Measurements from ENCODE around the gene CFAP161. TPM values are rescaled to one million over a fixed set of nuclear protein-coding genes. Genes with fewer than 3 reads are reported as not detected.
"Not testable (repeated sequence)": the region's sequence is repeated elsewhere in the genome, so short reads cannot be mapped to it uniquely, and the experiment has no call there.

Gene CFAP161
- total RNA-seq, 1 donor from 2014 or later: 1.4 TPM

DNA sequence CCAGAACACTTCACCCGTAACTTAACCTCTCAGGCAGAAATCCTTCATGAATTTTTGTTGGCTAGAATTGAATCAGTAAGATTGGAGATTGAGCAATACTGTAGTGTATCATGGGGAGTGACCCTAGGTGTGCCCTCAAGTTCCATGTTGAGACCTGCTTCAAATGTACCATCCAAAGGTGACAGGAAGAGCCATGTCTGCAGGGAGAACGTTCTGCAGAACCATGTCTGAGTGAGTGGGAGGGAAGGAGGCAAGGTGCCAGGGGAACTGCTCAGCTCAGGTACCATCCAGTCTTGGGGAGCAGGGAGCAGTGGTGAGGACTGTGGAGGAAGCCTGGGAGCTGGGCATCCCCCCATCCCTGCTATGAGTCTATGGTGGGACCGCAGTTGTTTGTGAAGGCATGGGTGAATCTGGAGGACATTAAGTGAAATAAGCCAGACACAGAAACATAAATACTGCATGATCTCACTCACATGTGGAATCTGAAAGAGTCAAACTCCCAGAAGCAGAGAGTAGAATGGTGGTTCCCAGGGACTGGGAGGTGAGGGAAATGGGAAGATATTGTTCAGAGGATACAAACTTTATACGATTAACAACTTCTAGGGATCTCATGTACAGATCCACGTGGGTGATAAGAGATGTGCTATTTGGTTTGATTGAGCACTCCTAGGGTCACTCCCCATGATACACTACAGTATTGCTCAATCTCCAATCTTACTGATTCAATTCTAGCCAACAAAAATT lies 23.3 kb downstream of the CFAP161 start:
- no peak for DNase-seq (ENCODE audit: extremely low read depth, low read depth, low spot score)

DNA sequence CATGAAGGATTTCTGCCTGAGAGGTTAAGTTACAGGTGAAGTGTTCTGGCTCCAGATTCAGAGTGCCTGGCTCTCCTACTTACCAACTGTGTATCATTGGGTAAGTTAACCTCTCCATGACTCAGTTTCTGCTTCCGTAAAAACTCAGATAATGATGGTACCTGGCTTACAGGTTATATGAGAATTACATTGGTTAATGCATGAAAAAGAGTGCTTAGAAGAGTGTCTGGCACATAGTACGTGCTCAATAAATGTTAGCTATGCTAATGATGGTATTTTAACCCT lies 23.8 kb downstream of the CFAP161 start:
- DNase-seq (ENCODE audit: extremely low read depth, low read depth, low spot score): no peak

DNA sequence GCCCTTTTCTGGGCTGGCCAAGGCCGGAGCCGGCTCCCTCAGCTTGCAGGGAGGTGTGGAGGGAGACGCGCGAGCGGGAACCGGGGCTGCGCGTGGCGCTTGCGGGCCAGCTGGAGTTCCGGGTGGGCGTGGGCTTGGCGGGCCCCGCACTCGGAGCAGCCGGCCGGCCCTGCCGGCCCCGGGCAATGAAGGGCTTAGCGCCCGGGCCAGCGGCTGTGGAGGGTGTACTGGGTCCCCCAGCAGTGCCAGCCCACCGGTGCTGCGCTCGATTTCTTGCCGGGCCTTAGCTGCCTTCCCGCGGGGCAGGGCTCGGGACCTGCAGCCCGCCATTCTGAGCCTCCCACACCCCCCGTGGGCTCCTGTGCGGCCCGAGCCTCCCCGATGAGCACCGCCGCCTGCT lies 24.5 kb downstream of the CFAP161 start:
- DNase-seq (ENCODE audit: extremely low read depth, low read depth, low spot score): not testable (repeated sequence)

DNA sequence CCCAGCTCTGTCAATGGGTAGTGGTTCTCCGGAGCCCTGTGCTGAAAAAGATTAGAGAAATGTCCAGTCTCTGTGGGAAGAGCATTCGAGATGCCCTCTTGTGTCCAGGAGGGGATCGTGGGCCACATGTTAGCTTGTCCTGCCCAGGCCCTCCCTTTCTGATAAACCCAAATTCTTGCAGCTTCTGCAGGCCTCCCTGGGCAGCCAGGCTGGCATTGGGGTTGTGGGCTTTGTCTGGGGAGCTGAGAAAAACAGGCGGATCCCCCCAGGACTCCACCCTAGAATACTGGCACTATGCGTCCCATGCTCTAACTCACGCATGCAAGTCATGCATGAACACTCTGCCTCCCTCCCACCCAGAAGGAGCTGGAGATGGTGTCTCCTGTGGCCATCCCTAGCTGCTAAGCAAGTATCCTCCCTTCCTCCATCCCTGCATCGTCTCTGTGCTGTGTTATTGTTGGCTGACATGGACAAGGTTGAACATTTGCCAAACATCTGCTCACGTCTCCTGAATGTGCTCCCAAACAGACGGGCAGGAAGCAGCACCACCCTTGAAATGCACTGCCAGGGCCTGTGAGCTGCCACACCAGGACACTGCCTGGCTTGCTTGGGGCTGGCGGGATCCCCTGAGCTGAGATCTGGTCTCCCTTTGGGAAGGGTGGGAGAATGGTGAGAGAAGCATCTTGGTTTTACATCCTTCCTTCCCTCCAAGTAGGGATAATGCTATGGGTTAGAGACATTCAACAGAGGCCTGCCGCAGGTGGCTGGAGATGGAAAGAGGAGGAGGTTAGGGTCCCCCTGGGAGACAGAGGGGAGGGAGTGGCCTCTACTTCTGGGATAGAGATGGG lies 26.5 kb downstream of the CFAP161 start:
- DNase-seq (ENCODE audit: extremely low read depth, low read depth, low spot score): no peak

DNA sequence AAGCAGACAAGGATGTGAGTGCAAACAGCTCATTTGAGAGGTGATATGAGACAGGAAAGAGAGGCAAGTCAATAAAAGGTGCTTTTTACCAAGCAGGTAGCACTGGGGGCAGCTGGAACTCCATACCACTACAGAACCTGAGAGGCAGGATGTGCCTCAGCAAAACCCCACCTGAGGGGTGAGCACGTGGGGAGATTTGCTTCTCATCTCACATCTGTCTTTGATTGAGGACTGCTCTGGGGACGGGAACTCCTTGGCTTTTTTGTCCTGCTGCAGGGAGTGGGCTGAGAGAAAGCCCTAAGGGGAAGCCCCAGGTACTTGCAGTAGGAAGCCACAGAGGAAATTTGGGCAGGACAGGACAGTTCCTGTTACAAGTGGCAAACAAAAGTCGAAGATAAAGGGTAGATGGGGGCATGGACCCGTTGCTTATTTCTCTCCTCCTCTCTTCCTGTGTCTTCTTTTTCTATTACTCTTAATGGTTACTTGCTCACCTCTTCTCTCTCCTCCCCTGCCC lies 27.1 kb downstream of the CFAP161 start:
- DNase-seq (ENCODE audit: extremely low read depth, low read depth, low spot score): no peak

DNA sequence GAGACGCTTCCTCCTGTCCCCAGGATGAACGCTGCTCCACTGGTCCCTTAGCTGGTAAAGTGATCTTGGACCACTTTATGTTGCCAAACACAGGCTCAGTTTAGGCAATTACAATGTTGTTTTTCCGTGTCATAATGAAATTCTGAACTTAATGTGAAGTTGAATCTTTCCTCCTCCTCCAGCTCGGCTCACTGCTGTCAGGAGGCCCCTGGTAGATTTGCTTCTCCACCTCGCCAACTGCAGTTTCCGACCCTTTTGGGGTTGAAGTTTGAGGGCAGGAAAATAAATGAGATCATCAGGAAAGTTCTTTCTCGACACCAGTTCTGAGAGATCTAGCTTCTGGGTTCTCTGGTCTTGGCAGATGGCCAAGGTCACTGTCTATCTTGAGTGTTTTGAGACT lies 27.8 kb downstream of the CFAP161 start:
- no peak for DNase-seq (ENCODE audit: extremely low read depth, low read depth, low spot score)

DNA sequence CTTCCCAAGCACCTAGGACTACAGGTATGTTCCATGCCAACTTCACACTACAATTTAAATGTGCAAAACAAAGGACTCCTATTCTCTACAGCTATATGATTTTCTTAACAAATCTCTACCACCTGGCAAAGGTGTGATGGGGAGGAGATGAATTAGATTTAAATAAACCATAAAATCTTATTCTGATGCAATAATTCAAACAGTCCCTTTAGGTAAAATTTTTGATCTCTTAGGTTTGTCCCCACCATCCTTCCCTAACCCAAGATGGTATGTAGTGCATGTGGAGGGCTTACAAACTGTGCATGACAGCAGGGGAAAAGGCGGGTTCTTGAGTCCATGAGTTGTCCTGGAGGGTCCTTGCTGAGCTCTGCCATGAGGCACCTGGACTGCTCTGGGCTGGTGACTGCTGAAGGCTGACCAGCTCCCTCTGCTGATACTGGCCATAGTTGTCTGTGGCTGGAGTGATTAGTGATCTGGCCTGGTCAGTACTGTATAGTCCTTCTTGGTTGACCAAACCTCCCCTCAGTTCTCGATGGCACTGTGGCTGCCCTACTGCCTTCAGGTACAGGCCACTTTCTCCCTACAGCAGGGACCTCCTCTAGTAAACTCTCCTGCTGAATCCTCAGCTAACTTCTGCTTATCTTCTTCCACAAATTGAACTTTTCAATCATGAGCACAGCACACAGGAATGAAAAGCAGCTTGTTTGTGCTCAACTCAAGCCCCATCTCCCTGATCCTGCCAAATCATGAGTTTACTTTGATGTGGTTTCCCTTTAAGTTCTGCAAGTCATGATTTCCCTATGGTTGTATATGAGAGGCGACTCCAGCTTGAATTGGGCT lies 30.1 kb downstream of the CFAP161 start:
- no peak for DNase-seq (ENCODE audit: extremely low read depth, low read depth, low spot score)

DNA sequence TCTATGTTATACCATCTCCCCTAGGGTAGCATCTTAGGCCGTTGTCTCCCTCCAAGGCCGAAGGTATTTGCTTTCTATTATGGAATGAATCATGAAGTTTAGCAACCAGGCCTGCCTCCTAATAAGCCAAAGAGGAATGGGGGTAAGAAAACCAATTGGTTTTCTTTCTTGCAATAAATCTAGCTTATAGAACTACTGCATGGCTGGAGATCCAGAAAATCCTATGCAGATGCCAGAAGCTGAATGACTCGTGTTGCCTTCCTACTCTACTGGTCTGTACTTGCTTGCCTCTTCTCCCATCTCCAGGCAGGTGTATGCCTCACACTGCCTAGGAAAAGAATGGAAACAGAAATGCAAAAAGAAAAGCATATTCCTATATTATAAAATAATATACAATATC lies 31.5 kb downstream of the CFAP161 start:
- DNase-seq (ENCODE audit: extremely low read depth, low read depth, low spot score): no peak

DNA sequence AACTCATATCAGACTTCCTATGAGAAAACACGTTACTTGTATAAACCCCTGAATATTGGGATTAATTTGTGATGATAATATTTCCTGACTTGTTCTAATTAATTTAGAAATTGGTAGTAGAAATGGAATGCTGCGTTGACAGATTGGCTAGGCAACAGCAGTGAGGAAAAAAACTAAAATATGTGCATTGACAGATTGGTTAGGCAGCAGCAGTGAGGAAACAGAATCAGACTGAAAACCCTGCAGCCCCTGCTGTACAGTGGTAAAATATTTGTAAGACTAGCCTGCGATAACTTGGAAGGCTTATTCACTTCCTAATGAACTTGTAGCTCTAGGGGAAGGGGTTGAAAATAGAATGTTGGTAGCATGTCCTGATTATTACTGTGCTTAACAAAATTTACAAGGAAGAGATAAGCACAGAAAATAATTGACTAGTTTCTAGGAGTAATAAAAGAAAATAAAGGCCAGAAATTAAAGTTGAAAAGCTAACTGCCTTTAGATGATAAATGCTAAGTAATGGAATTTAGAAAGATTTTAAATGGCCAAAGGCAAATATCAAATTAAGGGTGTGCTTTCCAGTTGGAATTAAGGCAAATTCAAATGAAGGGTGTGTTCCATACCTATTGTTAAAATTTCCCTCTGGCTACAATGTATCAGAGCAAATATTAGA lies 32.7 kb downstream of the CFAP161 start:
- no peak for DNase-seq (ENCODE audit: extremely low read depth, low read depth, low spot score)

DNA sequence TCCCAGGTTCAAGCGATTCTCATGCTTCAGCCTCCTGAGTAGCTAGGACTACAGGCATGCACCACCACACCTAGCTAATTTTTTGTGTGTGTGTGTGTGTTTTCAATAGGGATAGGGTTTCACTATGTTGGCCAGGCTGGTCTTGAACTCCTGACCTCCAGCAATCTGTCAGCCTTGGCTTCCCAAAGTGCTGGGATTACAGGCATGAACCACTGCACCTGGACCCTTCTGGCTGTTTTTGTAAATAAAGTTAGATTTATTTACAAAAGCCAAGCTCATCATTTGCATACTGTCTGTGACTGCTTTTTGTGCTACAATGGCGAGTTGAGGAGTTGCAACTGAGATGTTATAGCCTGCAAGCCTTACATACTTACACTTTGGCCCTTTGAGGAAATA lies 34.1 kb downstream of the CFAP161 start:
- no peak for DNase-seq (ENCODE audit: extremely low read depth, low read depth, low spot score)

DNA sequence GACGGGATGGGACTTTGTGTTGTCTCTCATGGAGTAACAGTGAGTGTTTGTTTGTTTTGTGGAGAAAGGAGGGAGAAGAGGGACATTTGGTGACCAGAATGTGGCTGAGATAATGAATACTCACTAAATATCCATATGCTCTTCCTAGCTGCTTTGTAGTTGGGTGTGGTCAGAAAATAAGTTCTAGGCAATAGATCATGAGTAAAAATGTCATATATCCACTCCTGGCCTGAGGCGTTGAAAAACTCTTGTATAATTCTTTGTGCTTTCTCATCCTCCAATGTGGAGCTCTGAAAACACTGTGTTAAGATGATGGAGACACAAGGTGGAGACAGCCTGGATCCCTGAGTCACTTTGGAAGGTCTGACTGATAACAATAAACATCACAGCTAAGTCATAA lies 34.6 kb downstream of the CFAP161 start:
- DNase-seq (ENCODE audit: extremely low read depth, low read depth, low spot score): no peak

DNA sequence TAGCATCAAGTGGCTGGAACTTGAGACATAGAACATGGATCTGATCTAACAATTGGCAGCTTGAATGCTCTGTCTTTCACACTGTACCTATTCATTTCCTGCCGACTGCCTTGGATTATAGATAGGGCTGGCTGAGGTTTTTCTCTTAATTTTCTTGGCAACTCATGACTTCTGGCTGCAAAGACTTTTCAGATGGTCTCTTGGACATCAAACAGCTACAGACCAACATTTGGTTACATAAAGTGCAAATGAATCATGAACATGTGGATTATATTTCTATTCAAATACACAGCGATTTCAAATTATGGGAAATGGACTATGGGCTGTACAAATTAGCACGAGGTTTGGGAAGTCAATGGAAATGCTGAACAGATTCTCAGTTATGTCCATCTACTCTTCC lies 36.4 kb downstream of the CFAP161 start:
- DNase-seq (ENCODE audit: extremely low read depth, low read depth, low spot score): no peak

DNA sequence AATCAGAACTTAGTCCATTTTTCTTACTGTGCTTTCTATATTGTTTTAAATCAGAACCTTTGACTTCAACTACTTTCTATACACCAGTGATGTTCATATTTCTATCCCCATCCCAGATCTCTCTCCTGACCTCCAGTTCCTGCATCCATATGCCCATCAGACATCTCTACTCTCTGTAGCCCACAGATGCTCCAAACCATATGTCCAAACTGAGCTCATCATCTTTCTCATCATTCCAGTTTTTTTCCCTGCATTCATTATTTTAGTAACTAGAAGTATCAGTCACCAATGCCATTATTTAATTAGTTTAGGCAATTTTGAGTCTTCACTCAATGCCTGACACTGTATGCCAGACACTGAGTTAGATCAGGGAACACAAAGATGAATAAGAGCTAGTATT lies 37.2 kb downstream of the CFAP161 start:
- DNase-seq (ENCODE audit: extremely low read depth, low read depth, low spot score): no peak

DNA sequence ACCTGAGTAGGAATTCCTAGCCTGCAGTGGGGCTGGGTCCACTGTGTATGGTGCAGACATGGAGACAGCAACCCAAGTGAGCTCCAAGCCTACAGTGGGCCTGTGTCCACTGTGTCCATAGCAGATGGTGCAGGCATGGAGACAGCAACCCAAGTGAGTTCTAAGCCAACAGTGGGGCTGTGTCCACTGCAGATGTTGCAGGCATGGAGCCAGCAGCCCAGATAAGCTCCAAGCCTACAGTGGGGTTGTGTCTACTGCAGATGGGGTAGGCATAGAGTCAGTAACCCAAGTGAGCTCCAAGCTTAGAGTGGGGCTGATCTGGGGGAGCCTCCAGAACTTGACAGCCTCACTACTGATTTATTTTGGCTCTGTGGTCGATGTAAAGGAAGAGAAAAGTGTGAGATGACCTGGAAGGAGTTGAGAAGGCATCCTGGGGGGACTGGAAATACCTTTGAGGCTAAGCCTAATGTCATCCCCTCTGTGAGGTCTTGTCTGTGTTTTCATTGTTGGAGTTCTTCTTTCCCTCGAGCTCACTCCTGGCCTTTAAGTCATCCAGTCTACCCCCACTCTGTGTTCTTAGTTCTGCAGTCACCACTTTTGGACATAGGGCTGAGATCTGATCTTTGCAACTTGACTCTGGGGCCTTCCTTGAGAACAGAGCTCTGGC lies 40.2 kb downstream of the CFAP161 start:
- no peak for DNase-seq (ENCODE audit: extremely low read depth, low read depth, low spot score)

DNA sequence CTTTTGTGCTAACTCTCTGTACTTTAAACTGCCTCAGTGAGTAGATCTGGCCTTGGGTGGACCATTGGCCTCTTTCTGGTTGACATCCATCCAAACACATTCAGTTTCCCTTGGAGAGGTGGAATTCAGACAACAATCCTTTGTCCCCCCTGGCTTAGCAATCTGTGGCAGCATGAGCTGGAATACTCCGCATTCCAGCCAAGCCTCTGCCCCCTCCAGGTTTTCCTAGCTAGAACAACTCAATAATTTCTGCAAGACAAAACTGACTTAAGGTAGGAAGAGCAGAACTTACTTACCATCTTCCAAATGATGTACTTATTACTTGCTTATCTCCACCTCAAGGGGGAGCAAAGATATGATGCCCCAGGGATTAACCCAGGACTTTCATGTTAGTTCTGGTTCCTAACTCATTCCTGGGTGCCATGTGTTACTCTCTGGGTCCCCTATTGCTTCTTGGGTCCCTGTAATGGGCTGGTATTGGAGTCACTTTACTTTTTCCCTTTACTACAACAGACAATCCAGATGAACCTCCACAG lies 40.8 kb downstream of the CFAP161 start:
- no peak for DNase-seq (ENCODE audit: extremely low read depth, low read depth, low spot score)

DNA sequence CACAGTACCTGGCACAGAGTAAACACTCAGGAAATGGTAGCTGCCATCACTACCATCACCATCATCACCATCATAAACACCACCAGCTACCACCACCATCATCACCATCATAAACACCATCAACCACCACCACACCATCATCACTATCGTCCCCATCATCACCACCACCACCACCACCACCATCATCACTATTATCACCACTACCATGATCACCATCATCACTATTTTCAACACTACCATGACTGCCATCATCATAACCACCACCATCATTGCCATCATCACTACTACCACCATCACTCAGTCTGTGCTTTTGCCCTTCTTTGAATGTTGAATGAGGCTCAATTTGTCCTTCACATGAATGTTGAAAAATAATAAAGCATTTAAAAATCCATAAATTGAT lies 41.4 kb downstream of the CFAP161 start:
- DNase-seq (ENCODE audit: extremely low read depth, low read depth, low spot score): no peak

DNA sequence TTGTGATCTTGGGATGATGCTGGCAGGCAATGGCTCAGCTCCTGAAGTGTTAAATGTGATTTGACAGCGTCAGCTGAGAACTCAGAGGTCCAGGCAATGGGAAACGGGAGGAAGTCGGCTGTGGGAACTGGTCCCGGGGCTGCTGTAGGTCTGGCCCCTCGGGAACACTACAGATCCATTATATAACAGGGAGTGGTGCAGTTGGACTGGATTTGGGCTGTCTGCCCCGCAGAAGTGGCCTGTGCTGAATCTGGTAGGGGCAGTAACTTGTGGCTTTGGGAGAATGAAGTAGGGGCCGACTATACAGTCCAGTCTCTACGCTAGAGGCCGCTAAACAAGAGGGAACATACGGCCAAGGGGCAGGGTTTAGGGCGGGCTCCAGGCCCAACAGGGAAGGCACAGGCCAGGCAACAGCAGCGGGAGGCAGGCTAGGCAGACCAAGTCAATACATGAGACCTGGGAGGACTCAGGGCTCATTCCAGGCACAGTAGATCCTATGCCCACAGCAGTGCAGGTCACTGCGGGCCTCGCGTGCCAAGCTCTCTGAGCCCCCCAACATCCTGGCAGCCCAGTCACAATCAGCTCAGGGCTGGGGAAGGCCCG lies 42.3 kb downstream of the CFAP161 start:
- no peak for DNase-seq (ENCODE audit: extremely low read depth, low read depth, low spot score)

DNA sequence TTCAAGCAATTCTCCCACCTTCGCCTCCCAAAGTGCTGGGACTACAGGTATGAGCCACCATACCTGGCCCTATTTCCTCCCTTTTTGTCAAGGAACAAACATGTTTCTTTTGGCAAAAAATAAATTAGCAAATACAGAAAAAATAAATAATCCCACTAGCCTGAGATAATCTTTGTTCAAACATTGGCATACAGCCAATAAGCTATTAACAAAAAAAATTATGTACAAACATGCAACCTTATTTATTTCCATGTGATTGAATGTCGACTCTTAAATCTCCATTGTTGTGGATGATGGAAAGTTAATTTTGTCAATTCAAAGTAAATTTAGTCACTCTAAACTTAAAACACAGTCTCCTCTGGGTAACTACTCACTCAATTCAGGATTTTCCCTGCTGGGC lies 44.3 kb downstream of the CFAP161 start:
- DNase-seq (ENCODE audit: extremely low read depth, low read depth, low spot score): no peak

DNA sequence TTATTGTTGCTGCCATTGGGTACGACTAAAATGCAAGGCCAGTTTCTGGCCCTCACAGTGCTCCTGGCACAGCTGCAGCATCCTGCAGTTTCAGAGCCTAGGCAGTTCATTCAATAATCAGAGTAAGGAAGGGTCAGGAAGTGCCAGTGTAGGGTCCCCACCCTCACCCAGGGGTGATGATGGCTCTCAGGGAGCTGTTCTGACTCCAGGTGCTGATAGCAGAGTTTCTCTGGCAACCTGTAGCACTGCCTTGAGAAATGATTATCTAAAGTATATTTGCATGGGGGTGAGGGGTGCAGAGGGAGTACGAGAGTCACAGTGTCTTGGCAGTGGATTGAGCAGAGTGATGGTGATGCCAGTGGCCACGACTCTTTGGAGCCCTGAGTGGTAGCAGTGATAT lies 47.1 kb downstream of the CFAP161 start:
- no peak for DNase-seq (ENCODE audit: extremely low read depth, low read depth, low spot score)
